ENCODE results near the gene MYL5.
"Not testable (repeated sequence)": the region's sequence is repeated elsewhere in the genome, so short reads cannot be mapped to it uniquely, and the experiment has no call there.

Gene MYL5

DNA sequence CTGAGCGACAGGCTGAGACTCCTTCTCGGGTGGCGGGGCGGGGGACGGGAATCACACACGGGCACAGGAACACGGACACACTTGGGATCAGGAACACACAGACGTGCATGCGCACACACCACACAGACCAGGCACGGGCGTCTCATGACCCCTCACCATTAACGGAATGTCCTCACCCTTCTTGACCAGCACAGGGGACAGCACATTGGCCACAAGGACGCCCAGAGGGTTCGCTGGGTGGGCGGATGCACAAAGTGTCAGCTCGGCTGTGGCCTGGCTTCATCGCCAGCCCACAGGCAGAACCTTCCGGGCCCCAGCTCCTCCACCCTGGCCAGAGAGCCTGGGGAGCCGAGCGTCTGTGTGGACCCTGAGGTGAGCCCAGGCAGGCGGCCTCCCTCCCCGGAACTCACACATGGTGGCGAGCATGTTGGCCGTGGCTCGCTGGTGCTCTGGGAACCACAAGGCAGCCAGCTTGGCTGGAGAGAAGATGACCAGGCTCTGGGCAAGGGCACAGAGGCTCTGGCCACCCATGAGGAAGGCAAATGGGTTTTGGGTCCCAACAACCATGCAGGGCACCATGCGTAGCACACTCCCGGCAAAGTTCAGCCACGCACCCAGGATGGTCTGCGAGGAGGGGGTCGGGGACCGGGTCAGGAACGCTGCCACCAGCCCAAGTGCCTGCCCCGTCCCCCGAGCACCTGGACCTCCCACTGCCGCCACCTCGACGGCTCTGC is 11.5 kb downstream of the MYL5 start:
- H3K9ac ChIP-seq (ENCODE audit: low read length): no peak overlapping the region
- no peaks in the 10 kb centered on the region for H3K9me3 ChIP-seq (ENCODE audit: control insufficient read depth, low read length)
- no peaks in the 10 kb centered on the region for H3K27me3 ChIP-seq (replicated peaks; ENCODE audit: control insufficient read depth, insufficient read depth, low read length)
- peaks cover 3% of the 10 kb centered on the region for H3K36me3 ChIP-seq (ENCODE audit: control insufficient read depth, insufficient read depth, low read length, severe bottlenecking)
- no peak overlapping the region for H3K4me3 ChIP-seq (ENCODE audit: low read length)
- H3K4me1 ChIP-seq (ENCODE audit: control insufficient read depth, insufficient read depth, low read length): peaks cover 38% of the 10 kb centered on the region
- no peak for DNase-seq (ENCODE audit: low read depth)

DNA sequence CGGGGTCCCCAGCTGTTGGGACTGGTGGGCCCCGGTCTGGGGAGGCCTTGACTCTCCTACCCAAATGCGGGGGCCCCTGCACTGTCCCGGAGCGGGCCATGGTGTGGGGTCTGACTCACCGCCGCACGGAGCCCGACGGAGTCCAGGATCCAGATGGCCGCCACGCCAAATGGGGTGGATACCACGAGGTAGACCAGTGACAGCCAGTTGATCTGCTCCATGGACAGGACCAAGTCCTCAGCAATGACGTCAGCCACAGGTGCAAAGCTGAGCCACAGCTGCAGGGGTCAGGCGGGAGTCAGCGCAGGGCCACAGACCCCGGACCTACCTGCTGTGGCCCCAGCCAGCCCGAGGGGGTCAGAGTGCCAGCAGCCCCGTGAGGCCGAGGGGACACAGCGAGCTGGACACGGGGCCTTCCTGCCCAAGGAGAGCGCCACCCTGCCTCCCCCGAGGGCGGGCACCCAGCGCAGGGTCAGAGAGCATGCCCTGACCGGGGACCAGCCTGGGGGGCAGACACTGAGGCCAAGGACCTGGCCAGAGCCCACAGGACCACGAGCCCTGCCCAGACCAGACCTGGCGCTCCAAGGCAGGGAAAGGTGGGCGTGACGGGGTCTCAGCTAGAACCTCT is 12.2 kb downstream of the MYL5 start:
- no peaks in the 10 kb centered on the region for H3K27me3 ChIP-seq (replicated peaks; ENCODE audit: control insufficient read depth, insufficient read depth, low read length)
- peaks cover 3% of the 10 kb centered on the region for H3K36me3 ChIP-seq (ENCODE audit: control insufficient read depth, insufficient read depth, low read length, severe bottlenecking)
- H3K9ac ChIP-seq (ENCODE audit: low read length): no peak overlapping the region
- peak overlapping the region; percentile 82 for H3K4me3 ChIP-seq (ENCODE audit: low read length)
- peaks cover 38% of the 10 kb centered on the region for H3K4me1 ChIP-seq (ENCODE audit: control insufficient read depth, insufficient read depth, low read length)
- H3K9me3 ChIP-seq (ENCODE audit: control insufficient read depth, low read length): no peaks in the 10 kb centered on the region
- no peak for DNase-seq (ENCODE audit: low read depth)

DNA sequence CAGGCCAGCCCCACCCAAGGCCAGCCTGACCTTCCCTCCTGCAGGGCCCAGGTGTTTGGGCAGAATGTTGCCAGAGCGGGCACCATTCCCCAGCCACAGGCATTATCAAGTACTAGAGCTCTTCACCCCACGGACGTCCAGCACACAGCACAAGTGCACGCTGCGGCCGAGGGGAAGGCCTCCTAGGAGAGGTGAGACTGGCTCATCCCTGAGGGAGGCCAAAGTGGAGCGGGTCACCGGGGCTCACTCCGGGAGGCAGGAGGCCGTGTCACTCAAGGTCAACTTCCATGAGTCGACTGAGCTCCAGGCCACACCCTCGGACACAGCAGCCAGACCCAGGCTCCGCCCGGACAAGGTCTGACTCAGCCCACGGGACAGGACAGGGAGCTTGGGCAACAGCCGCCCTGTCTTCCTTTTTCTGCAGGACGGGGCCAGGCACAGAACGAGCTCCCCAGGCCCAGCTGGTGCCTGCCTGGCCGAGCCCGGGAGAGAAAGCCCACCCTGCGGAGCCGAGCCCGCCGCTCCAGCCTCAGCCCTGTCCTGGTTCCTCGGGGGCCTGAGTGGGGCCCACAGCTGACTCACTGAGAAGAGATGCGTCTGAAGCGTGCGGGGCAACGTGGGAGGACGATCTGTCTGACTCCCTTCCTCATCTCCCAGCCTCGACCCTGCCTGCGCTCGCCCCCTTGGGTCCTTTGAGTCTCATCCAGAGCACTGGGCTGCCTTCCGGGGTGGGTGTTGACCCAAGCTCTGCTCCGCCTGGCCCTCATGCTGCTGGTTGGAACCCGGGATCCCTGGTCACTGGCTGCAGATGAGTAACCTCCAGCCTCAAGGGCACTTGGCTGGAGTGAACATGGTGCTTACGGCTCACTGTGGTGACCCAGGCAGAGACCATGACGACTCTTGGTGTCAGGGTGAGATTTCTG is 13.0 kb downstream of the MYL5 start:
- peaks cover 1% of the 10 kb centered on the region for H3K36me3 ChIP-seq (ENCODE audit: control insufficient read depth, insufficient read depth, low read length, severe bottlenecking)
- H3K9me3 ChIP-seq (ENCODE audit: control insufficient read depth, low read length): no peaks in the 10 kb centered on the region
- peak overlapping the region; percentile 87 for H3K9ac ChIP-seq (ENCODE audit: low read length)
- H3K4me1 ChIP-seq (ENCODE audit: control insufficient read depth, insufficient read depth, low read length): peaks cover 38% of the 10 kb centered on the region
- peak; percentile 68 for DNase-seq (ENCODE audit: low read depth)
- H3K4me3 ChIP-seq (ENCODE audit: low read length): peak overlapping the region; percentile 82
- H3K27me3 ChIP-seq (replicated peaks; ENCODE audit: control insufficient read depth, insufficient read depth, low read length): no peaks in the 10 kb centered on the region

DNA sequence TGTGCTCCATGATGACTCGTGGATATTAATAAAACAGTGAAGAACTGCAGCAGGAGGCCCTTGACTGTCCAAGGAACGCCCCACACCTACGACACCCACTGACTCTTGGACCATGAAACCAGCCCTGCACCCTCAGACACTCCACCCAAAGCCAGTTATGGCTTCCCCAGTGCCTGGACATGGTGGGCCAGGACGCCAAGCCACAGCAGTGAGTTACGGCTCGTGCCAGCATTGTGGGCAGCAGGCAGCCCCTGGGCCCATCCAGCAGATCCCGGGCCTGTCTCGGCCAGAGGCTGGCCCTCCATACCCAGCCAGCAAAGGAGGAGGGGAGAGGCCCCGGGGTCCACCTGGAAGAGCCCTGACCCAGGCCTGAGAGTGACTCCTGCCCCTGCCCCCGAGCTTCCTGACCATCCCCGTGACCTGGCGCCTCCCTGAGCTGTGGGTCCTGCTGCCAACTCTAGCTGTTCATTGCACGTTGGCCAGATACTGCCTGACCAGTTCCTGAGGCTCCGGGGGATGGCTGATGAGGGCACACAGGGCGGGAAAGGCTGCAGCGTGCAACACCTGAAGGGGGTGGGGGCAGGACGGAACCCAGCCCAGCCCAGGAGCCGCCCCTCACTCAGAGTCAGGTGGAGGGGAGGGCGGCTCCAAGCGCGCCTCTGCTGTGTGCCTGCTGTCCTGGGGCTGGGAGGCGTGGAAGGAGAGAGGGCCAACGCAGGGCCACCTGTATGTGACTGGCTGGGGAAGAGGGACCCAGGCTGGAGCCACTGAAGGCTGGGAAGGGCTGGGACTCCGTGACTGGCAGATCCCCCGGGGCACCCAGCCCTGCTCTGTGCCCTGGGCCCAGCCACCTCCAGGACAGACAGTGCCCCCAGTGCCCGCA is 13.9 kb downstream of the MYL5 start:
- Histone ChIP-seq H3K4me3 (ENCODE audit: low read length) (peak overlapping the region; percentile 82), H3K36me3 (ENCODE audit: control insufficient read depth, insufficient read depth, low read length, severe bottlenecking) (no peaks in the 10 kb centered on the region), H3K4me1 (ENCODE audit: control insufficient read depth, insufficient read depth, low read length) (peaks cover 38% of the 10 kb centered on the region), H3K9me3 (ENCODE audit: control insufficient read depth, low read length) (no peaks in the 10 kb centered on the region), H3K27me3 (replicated peaks; ENCODE audit: control insufficient read depth, insufficient read depth, low read length) (no peaks in the 10 kb centered on the region), H3K9ac (ENCODE audit: low read length) (peak overlapping the region; percentile 87)
- no peak for DNase-seq (ENCODE audit: low read depth)

DNA sequence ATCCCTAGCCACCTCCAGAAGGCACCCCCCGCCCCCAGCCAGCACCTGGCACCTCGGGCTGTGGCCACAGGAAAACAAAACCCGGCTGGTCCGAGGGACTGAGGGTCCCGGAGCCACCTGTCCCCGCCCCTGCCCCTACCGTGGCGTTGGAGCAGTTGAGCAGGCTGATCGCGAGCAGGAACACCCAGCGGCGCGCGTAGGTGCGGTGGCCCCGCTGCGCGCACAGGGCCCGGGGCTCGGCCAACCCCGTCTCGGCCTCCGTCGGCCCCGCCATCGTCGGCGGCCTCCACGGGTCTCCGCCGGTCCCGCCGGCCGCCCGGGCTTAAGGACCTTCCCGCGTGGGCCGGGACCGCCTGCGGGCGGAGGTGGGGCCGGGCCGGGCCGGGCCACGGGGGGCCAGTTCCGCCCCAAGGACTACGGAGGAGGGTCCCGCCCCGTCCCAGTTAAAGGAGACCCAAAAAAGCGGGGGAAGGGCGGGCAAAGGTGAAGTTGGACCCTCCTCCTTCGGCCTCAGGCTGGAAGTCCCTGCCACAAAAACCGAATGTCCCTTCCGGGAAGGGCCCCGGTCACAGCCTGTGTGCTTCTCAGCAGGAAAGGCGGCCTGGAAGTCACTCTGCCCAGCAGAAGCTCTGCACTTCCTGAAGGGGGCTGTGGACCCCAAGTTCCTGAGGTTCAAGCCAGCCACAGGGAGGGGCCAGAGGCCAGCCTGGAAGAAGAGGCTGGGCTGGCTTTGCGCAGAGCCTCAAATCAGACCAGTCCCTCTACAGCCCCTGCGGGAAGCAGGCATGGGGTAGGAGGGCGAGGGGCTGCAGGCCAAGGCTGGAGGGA is 14.7 kb downstream of the MYL5 start, which contains the start of gene SLC49A3:
SLC49A3 (minus strand) TSS at position 298 of the 828 bp plus-strand sequence; CDS start at position 274, 24 bp downstream.
- no peaks in the 10 kb centered on the region for H3K9me3 ChIP-seq (ENCODE audit: control insufficient read depth, low read length)
- H3K36me3 ChIP-seq (ENCODE audit: control insufficient read depth, insufficient read depth, low read length, severe bottlenecking): no peaks in the 10 kb centered on the region
- H3K9ac ChIP-seq (ENCODE audit: low read length): peak within 1 kb of the TSS; percentile 87
- H3K4me1 ChIP-seq (ENCODE audit: control insufficient read depth, insufficient read depth, low read length): peaks cover 32% of the 10 kb centered on the region
- no peaks in the 10 kb centered on the region for H3K27me3 ChIP-seq (replicated peaks; ENCODE audit: control insufficient read depth, insufficient read depth, low read length)
- DNase-seq (ENCODE audit: low read depth): no peak
- peak within 1 kb of the TSS; percentile 82 for H3K4me3 ChIP-seq (ENCODE audit: low read length)

DNA sequence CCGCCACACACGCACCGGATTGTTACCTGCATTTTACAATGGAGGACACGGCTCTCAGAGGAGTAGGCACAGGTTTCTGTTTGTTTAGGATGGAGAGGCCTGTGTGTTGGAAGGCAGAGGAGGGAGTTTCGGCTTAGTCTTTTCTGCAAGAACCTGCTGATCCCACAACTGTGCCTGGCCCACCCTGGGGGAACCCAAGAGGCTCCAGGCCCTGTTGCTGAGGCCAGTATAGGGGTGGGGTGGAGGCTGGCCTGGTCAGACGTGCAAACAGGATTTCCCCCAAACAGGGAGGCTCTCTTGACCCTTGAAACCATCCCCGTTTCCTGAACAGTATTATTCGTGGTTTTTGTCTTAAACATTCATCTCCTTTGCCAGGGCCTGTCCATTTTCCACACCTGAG is 15.4 kb downstream of the MYL5 start:
- DNase-seq (ENCODE audit: low read depth): no peak
- peak overlapping the region; percentile 82 for H3K4me3 ChIP-seq (ENCODE audit: low read length)
- peak overlapping the region; percentile 87 for H3K9ac ChIP-seq (ENCODE audit: low read length)
- peaks cover 3% of the 10 kb centered on the region for H3K27me3 ChIP-seq (replicated peaks; ENCODE audit: control insufficient read depth, insufficient read depth, low read length)
- peaks cover 29% of the 10 kb centered on the region for H3K4me1 ChIP-seq (ENCODE audit: control insufficient read depth, insufficient read depth, low read length)
- H3K36me3 ChIP-seq (ENCODE audit: control insufficient read depth, insufficient read depth, low read length, severe bottlenecking): no peaks in the 10 kb centered on the region
- no peaks in the 10 kb centered on the region for H3K9me3 ChIP-seq (ENCODE audit: control insufficient read depth, low read length)

DNA sequence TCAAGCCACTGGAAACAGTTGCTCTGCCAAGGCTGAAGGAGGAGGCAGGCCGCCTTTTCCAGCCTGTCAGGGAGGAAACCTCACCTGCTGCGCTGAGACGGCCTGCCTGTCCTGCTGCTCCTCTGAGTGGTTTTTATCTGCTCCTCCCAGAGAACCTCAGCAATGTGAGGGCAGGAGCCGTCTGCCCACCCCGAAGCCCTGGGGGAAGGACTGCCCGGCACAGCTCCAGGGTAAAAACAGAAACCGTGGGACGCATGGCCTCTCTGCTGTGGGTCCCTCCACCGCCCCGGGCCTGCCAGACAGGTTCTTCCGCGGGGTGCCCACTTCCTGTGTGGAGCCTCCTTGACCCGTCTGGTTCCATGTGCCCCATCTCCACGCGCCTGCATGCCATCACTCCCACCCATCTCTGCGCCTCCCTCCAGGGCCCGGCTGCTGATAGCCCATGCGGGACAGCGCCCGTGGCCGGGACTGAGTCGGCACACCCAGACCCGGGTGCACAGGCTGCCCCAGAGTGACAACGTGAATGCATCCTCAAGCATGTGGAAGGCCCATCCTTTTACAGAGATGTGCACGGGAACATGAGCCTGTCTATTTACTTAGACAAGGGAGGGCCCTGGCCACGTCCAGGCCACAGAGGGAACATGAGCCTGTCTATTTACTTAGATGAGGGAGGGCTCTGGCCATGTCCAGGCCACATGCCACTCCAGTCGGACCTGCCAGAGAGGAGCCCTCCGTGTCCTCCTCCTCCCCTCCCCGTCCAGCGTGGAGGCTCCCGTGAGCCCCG is 18.6 kb downstream of the MYL5 start:
- H3K4me3 ChIP-seq (ENCODE audit: low read length): no peak overlapping the region
- DNase-seq (ENCODE audit: low read depth): no peak
- H3K4me1 ChIP-seq (ENCODE audit: control insufficient read depth, insufficient read depth, low read length): peaks cover 14% of the 10 kb centered on the region
- H3K9ac ChIP-seq (ENCODE audit: low read length): no peak overlapping the region
- H3K36me3 ChIP-seq (ENCODE audit: control insufficient read depth, insufficient read depth, low read length, severe bottlenecking): no peaks in the 10 kb centered on the region
- H3K9me3 ChIP-seq (ENCODE audit: control insufficient read depth, low read length): no peaks in the 10 kb centered on the region
- H3K27me3 ChIP-seq (replicated peaks; ENCODE audit: control insufficient read depth, insufficient read depth, low read length): peaks cover 3% of the 10 kb centered on the region

DNA sequence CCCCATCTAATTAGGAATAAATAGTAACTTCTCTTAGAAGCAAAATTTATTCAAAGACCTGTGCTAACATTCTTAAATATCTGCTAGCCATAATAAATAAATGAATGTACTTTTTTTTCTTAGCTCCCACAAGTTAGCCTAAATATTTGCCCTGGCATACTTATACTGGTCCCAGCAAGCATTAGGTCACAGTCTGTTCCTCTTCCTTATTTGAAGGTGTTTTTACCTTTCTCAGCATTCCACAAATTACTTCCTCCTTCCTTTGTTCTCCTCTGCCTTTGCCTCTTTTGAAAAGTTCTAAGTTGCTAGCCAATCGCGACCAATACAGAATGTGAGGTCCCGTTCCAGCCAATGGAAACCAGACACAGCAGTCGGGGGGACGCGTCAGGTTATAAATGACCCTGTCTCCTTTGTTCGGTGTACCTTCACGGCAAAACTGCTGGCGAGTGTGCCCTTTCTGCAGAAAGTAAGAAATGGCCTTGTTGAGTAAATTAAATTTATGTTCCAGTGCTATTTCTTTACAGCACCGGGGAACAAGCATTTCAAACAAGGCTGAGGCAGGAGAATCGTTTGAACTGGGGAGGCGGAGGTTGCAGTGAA is 20.1 kb downstream of the MYL5 start:
- not testable (repeated sequence) for H3K36me3 ChIP-seq (ENCODE audit: control insufficient read depth, insufficient read depth, low read length, severe bottlenecking); H3K27me3 ChIP-seq (replicated peaks; ENCODE audit: control insufficient read depth, insufficient read depth, low read length); DNase-seq (ENCODE audit: low read depth); H3K9me3 ChIP-seq (ENCODE audit: control insufficient read depth, low read length); H3K9ac ChIP-seq (ENCODE audit: low read length); H3K4me3 ChIP-seq (ENCODE audit: low read length); H3K4me1 ChIP-seq (ENCODE audit: control insufficient read depth, insufficient read depth, low read length)

DNA sequence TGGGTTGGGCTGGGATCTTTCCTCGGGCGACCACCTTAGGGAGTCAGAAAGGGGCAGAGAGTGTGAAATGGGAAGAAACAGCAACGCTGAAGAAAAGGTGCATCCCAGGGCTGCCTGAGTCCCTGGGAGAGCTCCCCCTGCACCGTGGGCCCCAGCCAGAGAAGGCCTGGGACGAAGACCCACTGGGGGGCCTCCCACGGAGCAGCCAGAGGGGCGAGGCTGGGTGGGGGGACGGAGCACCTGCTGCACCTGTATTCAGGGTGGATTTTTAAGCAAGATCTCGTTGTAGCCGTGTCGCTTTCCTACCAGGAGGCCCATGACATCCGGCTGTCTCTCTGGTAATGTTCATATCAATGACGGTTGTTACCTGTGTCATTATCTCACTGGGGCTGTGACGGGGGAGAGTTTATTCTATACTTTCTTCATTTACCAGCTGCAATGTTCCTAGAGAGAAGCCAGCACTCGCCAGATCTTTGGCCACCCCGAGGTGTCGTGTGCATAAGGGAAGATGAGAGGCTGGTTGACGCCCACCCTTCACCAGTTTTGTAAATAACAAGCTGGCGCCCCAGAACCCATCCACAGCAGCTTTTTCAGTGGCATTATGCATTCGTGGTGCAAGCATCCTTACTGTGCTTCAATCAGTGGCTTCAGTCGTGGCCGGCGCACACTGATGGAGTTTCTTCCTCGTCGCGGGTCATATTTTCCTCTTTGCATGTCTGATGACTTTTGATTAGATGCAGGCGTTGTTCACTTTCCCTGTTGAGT is 25.7 kb downstream of the MYL5 start:
- H3K4me1 ChIP-seq (ENCODE audit: control insufficient read depth, insufficient read depth, low read length): peaks cover 6% of the 10 kb centered on the region
- no peak for DNase-seq (ENCODE audit: low read depth)
- no peaks in the 10 kb centered on the region for H3K36me3 ChIP-seq (ENCODE audit: control insufficient read depth, insufficient read depth, low read length, severe bottlenecking)
- H3K9ac ChIP-seq (ENCODE audit: low read length): peak overlapping the region; percentile 16
- H3K9me3 ChIP-seq (ENCODE audit: control insufficient read depth, low read length): no peaks in the 10 kb centered on the region
- H3K27me3 ChIP-seq (replicated peaks; ENCODE audit: control insufficient read depth, insufficient read depth, low read length): no peaks in the 10 kb centered on the region
- no peak overlapping the region for H3K4me3 ChIP-seq (ENCODE audit: low read length)

All from adipocyte (in vitro differentiated cells).